Tibial artery (tissue), 4 donors: ENCODE data around the gene ZNF785.

ENCODE experiments used
- DNase-seq, 2 donors: peaks; one replicate each; pipeline ENCODE4 v3.0.0-alpha.2; 2019
- H3K27ac ChIP-seq, 2 donors: fragments of 200-600 bp; sonication (generic) in 1 of 2; 1 replicate in 1 of 2; 2 replicates in 1 of 2; pipeline ENCODE4 v1.5.1; 2018 to 2019; ENCODE audit warnings: mild to moderate bottlenecking in 1 of 2
- H3K27me3 ChIP-seq, 2 donors: fragments of 200-600 bp; sonication (generic) in 1 of 2; one replicate each; pipeline versions ENCODE4 v1.5.1 to v1.6.0; 2016 to 2019
- H3K36me3 ChIP-seq, 3 donors: fragments of 200-600 bp; sonication (generic) in 2 of 3; one replicate each; pipeline ENCODE4 v1.5.1; 2016 to 2019; ENCODE audit warnings: mild to moderate bottlenecking in 2 of 3
- H3K4me1 ChIP-seq, 4 donors: fragments of 200-600 bp; sonication (generic) in 2 of 4; 1 replicate in 3 of 4; 2 replicates in 1 of 4; pipeline ENCODE4 v1.5.1; 2016 to 2019
- H3K4me3 ChIP-seq, 2 donors: fragments of 200-600 bp; sonication (generic) in 1 of 2; 1 replicate in 1 of 2; 2 replicates in 1 of 2; pipeline ENCODE4 v1.5.1; 2018 to 2019; ENCODE audit warnings: mild to moderate bottlenecking in 2 of 2
- H3K9me3 ChIP-seq, 3 donors: fragments of 200-600 bp; sonication (generic) in 1 of 3; one replicate each; pipeline ENCODE4 v1.5.1; 2016 to 2019
- intact Hi-C: fragments of 100-400 bp; cut with DNase I; formaldehyde crosslinking; loops from one replicate; pipeline ENCODE4 v1.15.0; 2023; ENCODE audit warnings: low total_unique reads
- TF ChIP-seq, protein P1 (sequence below), 2 experiments: fragments of 200-600 bp in 1 of 2; fragments of 450-650 bp in 1 of 2; IDR thresholded peaks; one replicate each; pipeline ENCODE4 v1.5.1; 2017 to 2019; ENCODE audit warnings: antibody characterized with exemption in 2 of 2, mild to moderate bottlenecking in 1 of 2, moderate library complexity in 1 of 2

ZNF785 gene

DNA sequence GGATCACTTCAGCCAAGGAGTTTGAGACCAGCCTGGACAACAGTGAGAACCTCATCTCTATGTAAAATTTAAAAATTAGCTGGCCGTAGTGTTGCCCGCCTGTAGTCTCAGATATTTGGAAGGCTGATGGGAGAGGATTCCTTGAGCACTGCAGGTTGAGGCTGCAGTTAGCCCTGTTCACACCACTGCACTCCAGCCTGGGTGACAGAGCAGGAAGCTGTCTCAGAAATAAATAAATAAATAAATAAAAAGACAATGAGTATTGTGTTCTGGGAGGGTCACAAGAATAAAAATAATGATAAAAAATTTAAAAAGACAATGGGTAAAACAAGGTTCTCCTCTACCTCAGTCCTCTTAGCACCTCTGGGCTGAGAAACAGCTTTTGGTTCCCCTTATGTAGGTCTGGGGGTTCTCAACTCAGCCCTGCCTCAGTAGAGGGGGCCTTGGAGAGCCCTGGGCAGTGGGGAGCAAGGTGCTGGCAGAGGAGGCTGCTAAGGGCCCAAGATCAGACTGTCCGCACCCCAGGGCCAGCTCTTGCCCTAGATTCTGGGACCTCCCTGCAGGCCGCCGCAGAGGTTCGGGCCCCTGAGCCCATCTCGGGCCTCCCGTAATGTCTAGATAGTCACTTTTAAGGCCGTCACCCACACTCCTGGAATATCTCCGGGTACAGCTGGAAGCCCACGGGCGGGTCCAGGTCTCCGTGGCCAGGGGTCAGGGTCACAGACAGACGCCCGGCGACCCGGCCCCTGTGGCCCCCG is 30.8 kb downstream of the ZNF785 start:
- H3K9me3 ChIP-seq = no peaks in the 10 kb centered on the region
- intact Hi-C loops = no loop called here
- peaks cover 19 to 43% (median 25%) of the 10 kb centered on the region in 3 donors for H3K36me3 ChIP-seq
- no peak for DNase-seq
- H3K27ac ChIP-seq = no peak overlapping the region
- TF ChIP-seq, protein P1, sequence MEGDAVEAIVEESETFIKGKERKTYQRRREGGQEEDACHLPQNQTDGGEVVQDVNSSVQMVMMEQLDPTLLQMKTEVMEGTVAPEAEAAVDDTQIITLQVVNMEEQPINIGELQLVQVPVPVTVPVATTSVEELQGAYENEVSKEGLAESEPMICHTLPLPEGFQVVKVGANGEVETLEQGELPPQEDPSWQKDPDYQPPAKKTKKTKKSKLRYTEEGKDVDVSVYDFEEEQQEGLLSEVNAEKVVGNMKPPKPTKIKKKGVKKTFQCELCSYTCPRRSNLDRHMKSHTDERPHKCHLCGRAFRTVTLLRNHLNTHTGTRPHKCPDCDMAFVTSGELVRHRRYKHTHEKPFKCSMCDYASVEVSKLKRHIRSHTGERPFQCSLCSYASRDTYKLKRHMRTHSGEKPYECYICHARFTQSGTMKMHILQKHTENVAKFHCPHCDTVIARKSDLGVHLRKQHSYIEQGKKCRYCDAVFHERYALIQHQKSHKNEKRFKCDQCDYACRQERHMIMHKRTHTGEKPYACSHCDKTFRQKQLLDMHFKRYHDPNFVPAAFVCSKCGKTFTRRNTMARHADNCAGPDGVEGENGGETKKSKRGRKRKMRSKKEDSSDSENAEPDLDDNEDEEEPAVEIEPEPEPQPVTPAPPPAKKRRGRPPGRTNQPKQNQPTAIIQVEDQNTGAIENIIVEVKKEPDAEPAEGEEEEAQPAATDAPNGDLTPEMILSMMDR (IDR thresholded peaks at IDR 0.05) = no peak
- peaks cover 0 to 20% (median 16%) of the 10 kb centered on the region in 4 donors for H3K4me1 ChIP-seq
- no peak overlapping the region for H3K4me3 ChIP-seq
- no peaks in the 10 kb centered on the region for H3K27me3 ChIP-seq

DNA sequence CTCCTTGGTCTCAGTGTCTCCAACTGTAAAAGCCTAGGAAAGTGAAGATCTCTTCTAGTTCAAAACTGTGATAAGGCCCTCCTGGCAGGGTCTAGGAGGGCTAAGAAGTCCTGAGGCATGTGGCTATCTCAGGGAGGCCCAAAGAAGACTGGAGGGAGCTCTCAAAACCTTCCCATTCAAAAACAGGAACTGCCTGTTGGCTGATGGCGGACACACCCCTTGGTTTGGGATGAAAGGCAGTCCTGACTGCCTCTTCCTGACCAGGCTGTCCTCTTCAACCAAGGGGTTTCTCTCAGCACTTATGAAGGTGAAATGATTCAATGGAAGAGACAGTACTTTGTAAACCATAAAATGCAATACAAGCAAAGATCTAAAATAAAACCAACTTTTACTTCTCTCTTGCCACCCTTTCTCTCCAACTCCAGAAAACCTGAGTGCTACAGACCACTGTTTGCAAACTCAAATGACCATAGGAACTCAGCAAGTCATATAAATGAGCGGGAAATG is 32.1 kb downstream of the ZNF785 start:
- TF ChIP-seq, protein P1 (IDR thresholded peaks at IDR 0.05) = no peak
- no peak overlapping the region for H3K4me3 ChIP-seq
- intact Hi-C loops = no loop called here
- H3K27me3 ChIP-seq = no peaks in the 10 kb centered on the region
- peaks cover 19 to 43% (median 25%) of the 10 kb centered on the region in 3 donors for H3K36me3 ChIP-seq
- H3K9me3 ChIP-seq = no peaks in the 10 kb centered on the region
- H3K27ac ChIP-seq = no peak overlapping the region
- DNase-seq = no peak
- H3K4me1 ChIP-seq = peaks cover 0 to 18% (median 16%) of the 10 kb centered on the region in 4 donors

DNA sequence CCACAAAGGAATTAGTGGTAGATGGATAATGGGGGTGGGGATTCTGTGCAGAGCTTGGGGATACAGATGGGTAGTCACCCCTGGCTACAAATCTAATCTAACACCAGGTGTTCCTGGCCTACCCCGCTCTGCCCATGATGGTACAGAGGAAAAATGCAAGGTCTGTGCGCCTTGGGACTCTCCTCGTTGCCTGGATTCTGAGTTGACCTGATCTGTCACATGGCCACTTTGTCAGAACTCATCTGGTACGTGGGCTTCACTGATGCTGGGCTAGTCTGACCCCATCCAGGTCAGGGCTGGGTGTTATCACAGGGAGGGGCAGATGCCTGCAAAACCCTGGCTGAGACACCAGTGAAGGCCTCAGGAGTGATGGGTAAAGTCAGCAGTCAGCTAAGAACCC is 32.5 kb downstream of the ZNF785 start:
- intact Hi-C loops = no loop called here
- DNase-seq = no peak
- Histone ChIP-seq H3K27ac (no peak overlapping the region), H3K4me1 (peaks cover 0 to 18% (median 16%) of the 10 kb centered on the region in 4 donors), H3K27me3 (no peaks in the 10 kb centered on the region), H3K9me3 (no peaks in the 10 kb centered on the region), H3K4me3 (no peak overlapping the region), H3K36me3 (peaks cover 19 to 43% (median 25%) of the 10 kb centered on the region in 3 donors)
- TF ChIP-seq, protein P1 (IDR thresholded peaks at IDR 0.05) = no peak

DNA sequence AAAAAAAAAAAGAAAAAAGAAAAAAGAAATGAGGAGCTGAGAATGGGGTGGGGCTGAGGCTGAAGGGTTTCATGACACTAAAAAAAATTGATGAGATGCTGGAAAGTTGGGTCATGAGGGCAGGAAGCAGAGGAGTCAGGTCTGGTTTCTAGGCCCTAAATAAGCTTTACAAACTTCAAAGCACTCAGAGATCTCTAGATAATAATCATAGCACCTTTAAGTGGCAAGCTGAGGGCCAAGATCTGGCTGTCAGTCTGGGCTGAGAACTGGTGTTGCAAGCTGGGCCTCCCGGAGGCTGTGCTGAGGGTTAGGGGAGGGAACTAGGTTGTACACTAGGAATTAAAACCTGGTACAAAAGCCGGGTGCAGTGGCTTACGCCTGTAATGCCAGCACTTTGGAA is 33.7 kb downstream of the ZNF785 start:
- no peak overlapping the region for H3K4me3 ChIP-seq
- intact Hi-C loops = no loop called here
- peaks cover 0 to 8% (median 8%) of the 10 kb centered on the region in 4 donors for H3K4me1 ChIP-seq
- no peak overlapping the region for H3K27ac ChIP-seq
- no peak for DNase-seq
- no peaks in the 10 kb centered on the region for H3K9me3 ChIP-seq
- H3K36me3 ChIP-seq = peaks cover 19 to 43% (median 25%) of the 10 kb centered on the region in 3 donors
- H3K27me3 ChIP-seq = no peaks in the 10 kb centered on the region
- TF ChIP-seq, protein P1 (IDR thresholded peaks at IDR 0.05) = no peak

- Histone ChIP-seq H3K4me3 (no peak overlapping the region), H3K4me1 (no peaks in the 10 kb centered on the region), H3K27me3 (no peaks in the 10 kb centered on the region), H3K27ac (no peak overlapping the region), H3K9me3 (no peaks in the 10 kb centered on the region), H3K36me3 (peaks cover 0 to 14% (median 0%) of the 10 kb centered on the region in 3 donors)
- TF ChIP-seq, protein P1 (IDR thresholded peaks at IDR 0.05) = no peak
- intact Hi-C loops = no loop called here
- DNase-seq = no peak
Observed at GRCh38 chr16:30548416-30549253, 36.9 kb downstream of the ZNF785 start.
